Stimulated activated naive CD8-positive, alpha-beta T cell treated with anti-CD3 and anti-CD28 coated beads, Interleukin-15, Interleukin-2, amounts not matched to agents 100 U/mL and 50 U/mL, for 24 hours (primary cell): Measurements from ENCODE around the gene HRAS.
"Not testable (repeated sequence)": the region's sequence is repeated elsewhere in the genome, so short reads cannot be mapped to it uniquely, and the experiment has no call there.

ENCODE experiments used
- ATAC-seq: fragments of 150-1000 bp; cut with Tn5 transposase; one replicate; pipeline ENCODE4 v1.10.0; 2021
- DNase-seq: peaks from one replicate; pipeline ENCODE4 v3.0.0; 2021

Gene HRAS

GRCh38 chr11:532986-533585, 2.3 kb downstream of the HRAS start:
- no peak for DNase-seq

GRCh38 chr11:532527-532985, 2.8 kb downstream of the HRAS start:
- no peak for ATAC-seq
- DNase-seq, result no peak

More at GRCh38 chr11:532986-533585, 2.3 kb downstream of the HRAS start:
- no peak for ATAC-seq

GRCh38 chr11:531919-532526, 3.4 kb downstream of the HRAS start:
- DNase-seq (no peak), ATAC-seq (no peak)

GRCh38 chr11:530960-531831, 4.2 kb downstream of the HRAS start:
- no peak for DNase-seq

GRCh38 chr11:529728-530411, 5.5 kb downstream of the HRAS start:
- ATAC-seq (no peak), DNase-seq (no peak)

More at GRCh38 chr11:530960-531831, 4.2 kb downstream of the HRAS start:
- ATAC-seq, result no peak

GRCh38 chr11:528815-529727, 6.3 kb downstream of the HRAS start:
- DNase-seq (no peak), ATAC-seq (no peak)

- ATAC-seq, result peak; percentile 2
- no peak for DNase-seq
These were observed 7.1 kb downstream of the HRAS start for GRCh38 chr11:528166-528814.

- ATAC-seq (no peak), DNase-seq (no peak)
These were observed 9.2 kb downstream of the HRAS start for GRCh38 chr11:526192-526591.

GRCh38 chr11:521177-521688, 14.1 kb downstream of the HRAS start:
- DNase-seq (no peak), ATAC-seq (no peak)

GRCh38 chr11:520428-521176, 14.8 kb downstream of the HRAS start:
- ATAC-seq, result no peak
- DNase-seq, result no peak

GRCh38 chr11:518463-519202, 16.7 kb downstream of the HRAS start:
- ATAC-seq, result peak; percentile 96
- DNase-seq, result peak; percentile 91

- ATAC-seq, DNase-seq: not testable (repeated sequence)
These were observed 18.3 kb downstream of the HRAS start for GRCh38 chr11:516918-517685.

GRCh38 chr11:516400-516799, 19.0 kb downstream of the HRAS start:
- DNase-seq (no peak), ATAC-seq (no peak)

- DNase-seq (no peak), ATAC-seq (no peak)
These were observed 20.2 kb downstream of the HRAS start for GRCh38 chr11:515131-515530.

- no peak for ATAC-seq
- no peak for DNase-seq
These were observed 20.8 kb downstream of the HRAS start for GRCh38 chr11:514606-515005.

GRCh38 chr11:512761-513595, 22.4 kb downstream of the HRAS start:
- DNase-seq, result no peak

GRCh38 chr11:508956-509355, 26.4 kb downstream of the HRAS start:
- ATAC-seq, result no peak
- DNase-seq, result no peak

More at GRCh38 chr11:512761-513595, 22.4 kb downstream of the HRAS start:
- ATAC-seq, result no peak
